ENCODE results near the gene INS.

Gene INS

DNA sequence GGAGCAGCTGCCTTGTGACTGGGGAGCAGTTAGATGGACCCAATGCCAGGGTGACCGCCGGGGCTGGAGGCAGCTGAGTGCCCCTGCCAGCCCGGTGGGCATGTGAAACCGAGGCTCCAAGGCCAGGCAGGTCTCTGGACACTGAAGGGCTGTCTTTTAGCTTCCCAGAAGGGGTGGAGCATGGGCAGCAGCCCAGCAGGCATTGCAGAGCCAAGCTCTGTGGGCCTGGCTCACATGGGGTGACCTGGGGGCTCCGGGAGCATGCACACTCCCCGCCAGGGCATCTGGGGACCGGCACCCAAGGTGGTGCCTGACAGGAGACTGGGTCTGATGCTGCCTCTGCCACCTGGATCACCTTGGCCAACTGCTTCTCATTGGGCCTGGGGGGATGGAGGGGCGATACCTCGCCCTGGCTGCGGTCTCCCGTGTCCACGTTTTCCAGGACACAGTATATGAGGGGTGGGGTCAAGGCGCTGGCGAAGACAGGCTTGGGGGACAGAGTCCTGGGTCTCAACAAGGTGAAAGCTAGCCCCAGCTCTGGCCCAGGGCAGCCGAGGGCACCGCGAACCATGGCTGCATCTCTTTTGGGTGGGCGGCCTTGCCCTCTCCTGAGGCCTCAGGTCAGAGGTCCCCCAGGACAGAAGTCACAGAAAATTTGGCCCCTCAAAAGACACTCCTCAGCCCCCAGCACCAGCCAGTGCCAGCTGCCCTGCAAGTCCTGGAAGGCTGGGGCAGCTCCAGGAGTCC is 3.5 kb downstream of the INS start:
- H3K4me3 ChIP-seq (replicated peaks; ENCODE audit: insufficient read depth, low read length) = no peak overlapping the region
- TF ChIP-seq, protein P1, sequence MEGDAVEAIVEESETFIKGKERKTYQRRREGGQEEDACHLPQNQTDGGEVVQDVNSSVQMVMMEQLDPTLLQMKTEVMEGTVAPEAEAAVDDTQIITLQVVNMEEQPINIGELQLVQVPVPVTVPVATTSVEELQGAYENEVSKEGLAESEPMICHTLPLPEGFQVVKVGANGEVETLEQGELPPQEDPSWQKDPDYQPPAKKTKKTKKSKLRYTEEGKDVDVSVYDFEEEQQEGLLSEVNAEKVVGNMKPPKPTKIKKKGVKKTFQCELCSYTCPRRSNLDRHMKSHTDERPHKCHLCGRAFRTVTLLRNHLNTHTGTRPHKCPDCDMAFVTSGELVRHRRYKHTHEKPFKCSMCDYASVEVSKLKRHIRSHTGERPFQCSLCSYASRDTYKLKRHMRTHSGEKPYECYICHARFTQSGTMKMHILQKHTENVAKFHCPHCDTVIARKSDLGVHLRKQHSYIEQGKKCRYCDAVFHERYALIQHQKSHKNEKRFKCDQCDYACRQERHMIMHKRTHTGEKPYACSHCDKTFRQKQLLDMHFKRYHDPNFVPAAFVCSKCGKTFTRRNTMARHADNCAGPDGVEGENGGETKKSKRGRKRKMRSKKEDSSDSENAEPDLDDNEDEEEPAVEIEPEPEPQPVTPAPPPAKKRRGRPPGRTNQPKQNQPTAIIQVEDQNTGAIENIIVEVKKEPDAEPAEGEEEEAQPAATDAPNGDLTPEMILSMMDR (IDR thresholded peaks at IDR 0.05; ENCODE audit: insufficient read depth, low read length) = no peak
- TF ChIP-seq GABPA (IDR thresholded peaks at IDR 0.05; ENCODE audit: low read depth) (no peak), POLR2AphosphoS5 (IDR thresholded peaks at IDR 0.05; ENCODE audit: low read depth) (no peak), REST (IDR thresholded peaks at IDR 0.05; ENCODE audit: insufficient replicate concordance, low read depth) (no peak), SPI1 (IDR thresholded peaks at IDR 0.05; ENCODE audit: borderline replicate concordance, low read depth) (no peak)
- H3K27ac ChIP-seq (replicated peaks) = no peak overlapping the region
- peaks cover 6% of the 10 kb centered on the region for H3K27me3 ChIP-seq (ENCODE audit: insufficient read depth, poor library complexity, severe bottlenecking)
- no peak for DNase-seq (ENCODE audit: low read depth in 1 of 2, low spot score in 1 of 2)

GRCh38 chr11:2156416-2157182 is 4.4 kb downstream of the INS start:
- Histone ChIP-seq H3K4me3 (replicated peaks; ENCODE audit: insufficient read depth, low read length) (no peak overlapping the region), H3K27me3 (ENCODE audit: insufficient read depth, poor library complexity, severe bottlenecking) (peaks cover 6% of the 10 kb centered on the region), H3K27ac (replicated peaks) (no peak overlapping the region)
- peak; percentile 27 to 54 for DNase-seq (ENCODE audit: low read depth in 1 of 2, low spot score in 1 of 2)
- TF ChIP-seq, protein P1 (IDR thresholded peaks at IDR 0.05; ENCODE audit: insufficient read depth, low read length) = peak; percentile 79
- TF ChIP-seq GABPA (IDR thresholded peaks at IDR 0.05; ENCODE audit: low read depth) (no peak), REST (IDR thresholded peaks at IDR 0.05; ENCODE audit: insufficient replicate concordance, low read depth) (no peak)

- Histone ChIP-seq H3K27me3 (ENCODE audit: insufficient read depth, poor library complexity, severe bottlenecking) (peaks cover 14% of the 10 kb centered on the region), H3K27ac (replicated peaks) (no peak overlapping the region), H3K4me3 (replicated peaks; ENCODE audit: insufficient read depth, low read length) (no peak overlapping the region)
- TF ChIP-seq POLR2AphosphoS5 (IDR thresholded peaks at IDR 0.05; ENCODE audit: low read depth) (no peak), REST (IDR thresholded peaks at IDR 0.05; ENCODE audit: insufficient replicate concordance, low read depth) (no peak)
- TF ChIP-seq, protein P1 (IDR thresholded peaks at IDR 0.05; ENCODE audit: insufficient read depth, low read length) = no peak
- no peak for DNase-seq (ENCODE audit: low read depth in 1 of 2, low spot score in 1 of 2)
Measured at GRCh38 chr11:2155511-2155910, 5.5 kb downstream of the INS start.
